ENCODE measurements around the gene PUM1.

GRCh38 chr1:31058012-31058411 is 7.5 kb downstream of the PUM1 start:
- TF ChIP-seq CTCF (IDR thresholded peaks at IDR 0.05 in 8 of 11, conservative IDR thresholded peaks at IDR 0.05 in 3 of 11): no peak
- no peak for TF ChIP-seq POLR2A (IDR thresholded peaks at IDR 0.05)
